HG02943 (cell line): Measurements from ENCODE around the gene PAWR.
A peak's percentile ranks its signal among the peaks of the same experiment; 100 is the strongest.
"Not testable (repeated sequence)": the region's sequence is repeated elsewhere in the genome, so short reads cannot be mapped to it uniquely, and the experiment has no call there.

Experiments
- ATAC-seq: cut with Tn5 transposase; IDR thresholded peaks from one replicate; pipeline ENCODE4 v1.9.1; 2021; ENCODE audit warnings: mild to moderate bottlenecking, low read depth, moderate library complexity; ENCODE audit not compliant: unreplicated experiment

PAWR gene

GRCh38 chr12:79652521-79652920, 38.2 kb downstream of the PAWR start:
- ATAC-seq: no peak

GRCh38 chr12:79650440-79650839, 40.3 kb downstream of the PAWR start:
- no peak for ATAC-seq

- no peak for ATAC-seq
Observed at GRCh38 chr12:79648881-79649280, 41.9 kb downstream of the PAWR start.

- not testable (repeated sequence) for ATAC-seq
Observed at GRCh38 chr12:79646843-79647242, 43.9 kb downstream of the PAWR start.

GRCh38 chr12:79645235-79645630, 45.5 kb downstream of the PAWR start:
- peak; percentile 100 for ATAC-seq

- ATAC-seq: peak; percentile 21
Observed at GRCh38 chr12:79644274-79645234, 46.2 kb downstream of the PAWR start.

- ATAC-seq: no peak
Observed at GRCh38 chr12:79643821-79644220, 46.9 kb downstream of the PAWR start.

- no peak for ATAC-seq
Observed at GRCh38 chr12:79638490-79638889, 52.3 kb downstream of the PAWR start.

GRCh38 chr12:79637093-79637492, 53.7 kb downstream of the PAWR start:
- ATAC-seq: no peak

GRCh38 chr12:79635676-79636075, 55.1 kb downstream of the PAWR start:
- ATAC-seq: no peak

GRCh38 chr12:79634957-79635471, 55.8 kb downstream of the PAWR start:
- ATAC-seq: no peak

GRCh38 chr12:79629561-79629960, 61.2 kb downstream of the PAWR start:
- ATAC-seq: no peak

GRCh38 chr12:79626735-79627134, 64.0 kb downstream of the PAWR start:
- not testable (repeated sequence) for ATAC-seq

GRCh38 chr12:79624378-79624777, 66.4 kb downstream of the PAWR start:
- no peak for ATAC-seq

GRCh38 chr12:79619872-79620562, 70.7 kb downstream of the PAWR start:
- ATAC-seq: no peak

- no peak for ATAC-seq
Observed at GRCh38 chr12:79618848-79619404, 71.8 kb downstream of the PAWR start.

GRCh38 chr12:79617696-79618095, 73.1 kb downstream of the PAWR start:
- ATAC-seq: no peak

- ATAC-seq: peak; percentile 43
Observed at GRCh38 chr12:79615596-79616560, 74.9 kb downstream of the PAWR start.

- ATAC-seq: no peak
Observed at GRCh38 chr12:79614730-79615129, 76.0 kb downstream of the PAWR start.

- no peak for ATAC-seq
Observed at GRCh38 chr12:79601908-79602307, 88.9 kb downstream of the PAWR start.
